ENCODE data around the gene CCND1. TPM values are rescaled to one million over a fixed set of nuclear protein-coding genes. Genes with fewer than 3 reads are reported as not detected.

CCND1 gene
- total RNA-seq, 2 experiments from 2014 or later = 0.44 TPM; not detected in 1

GRCh38 chr11:69645801-69646492 is 5.0 kb downstream of the CCND1 start:
- Histone ChIP-seq H3K9me3 (ENCODE audit: low read length) (no peaks in the 10 kb centered on the region), H2AFZ (ENCODE audit: low read length) (no peak overlapping the region), H3K9me2 (ENCODE audit: insufficient read depth, low read length) (no peaks in the 10 kb centered on the region), H3K79me2 (ENCODE audit: insufficient read depth, low read depth, low read length) (no peaks in the 10 kb centered on the region), H3K4me1 (ENCODE audit: insufficient read depth, low read length, poor library complexity, severe bottlenecking) (no peaks in the 10 kb centered on the region), H3K36me3 (ENCODE audit: insufficient read depth, low read length) (no peaks in the 10 kb centered on the region), H3K27ac (ENCODE audit: low read depth, low read length, poor library complexity, severe bottlenecking) (no peak overlapping the region), H4K20me1 (ENCODE audit: insufficient read depth, low read length) (no peaks in the 10 kb centered on the region), H3K4me2 (ENCODE audit: low read length) (no peak overlapping the region), H3K4me3 (ENCODE audit: low read depth, low read length, poor library complexity, severe bottlenecking) (no peak overlapping the region)
- intact Hi-C loops (cut with micrococcal nuclease; ENCODE audit: unreplicated experiment) = no loop called here
- POLR2A ChIA-PET = no interaction called here
- BruUV-seq (replicated peaks) = no TSS peak
- CTCF ChIA-PET (ENCODE audit: unreplicated experiment) = no interaction called here
- TF ChIP-seq CTCF (conservative IDR thresholded peaks at IDR 0.05; ENCODE audit: low read length) = no peak
- no peak for TF ChIP-seq EZH2phosphoT487 (IDR thresholded peaks at IDR 0.05; ENCODE audit: borderline replicate concordance, low read depth, low read length)
- DNase-seq (ENCODE audit: low spot score) = no peak

- Histone ChIP-seq H3K36me3 (ENCODE audit: insufficient read depth, low read length) (no peaks in the 10 kb centered on the region), H3K9me3 (ENCODE audit: low read length) (no peaks in the 10 kb centered on the region), H2AFZ (ENCODE audit: low read length) (no peak overlapping the region), H3K4me1 (ENCODE audit: insufficient read depth, low read length, poor library complexity, severe bottlenecking) (no peaks in the 10 kb centered on the region), H3K9me2 (ENCODE audit: insufficient read depth, low read length) (no peaks in the 10 kb centered on the region), H3K79me2 (ENCODE audit: insufficient read depth, low read depth, low read length) (no peaks in the 10 kb centered on the region), H3K4me2 (ENCODE audit: low read length) (no peak overlapping the region), H4K20me1 (ENCODE audit: insufficient read depth, low read length) (no peaks in the 10 kb centered on the region), H3K4me3 (ENCODE audit: low read depth, low read length, poor library complexity, severe bottlenecking) (no peak overlapping the region), H3K27ac (ENCODE audit: low read depth, low read length, poor library complexity, severe bottlenecking) (no peak overlapping the region)
- intact Hi-C loops (cut with micrococcal nuclease; ENCODE audit: unreplicated experiment) = no loop called here
- POLR2A ChIA-PET = no interaction called here
- no peak for DNase-seq (ENCODE audit: low spot score)
- BruUV-seq (replicated peaks) = no TSS peak
- no peak for TF ChIP-seq CTCF (conservative IDR thresholded peaks at IDR 0.05; ENCODE audit: low read length)
- TF ChIP-seq EZH2phosphoT487 (IDR thresholded peaks at IDR 0.05; ENCODE audit: borderline replicate concordance, low read depth, low read length) = no peak
- CTCF ChIA-PET (ENCODE audit: unreplicated experiment) = no interaction called here
Observed at GRCh38 chr11:69646493-69647389, 5.8 kb downstream of the CCND1 start.

GRCh38 chr11:69647390-69647748 is 6.4 kb downstream of the CCND1 start:
- H3K4me1 ChIP-seq (ENCODE audit: insufficient read depth, low read length, poor library complexity, severe bottlenecking) = no peaks in the 10 kb centered on the region
- H2AFZ ChIP-seq (ENCODE audit: low read length) = no peak overlapping the region
- no peaks in the 10 kb centered on the region for H4K20me1 ChIP-seq (ENCODE audit: insufficient read depth, low read length)
- BruUV-seq (replicated peaks) = no TSS peak
- no peaks in the 10 kb centered on the region for H3K9me3 ChIP-seq (ENCODE audit: low read length)
- H3K79me2 ChIP-seq (ENCODE audit: insufficient read depth, low read depth, low read length) = no peaks in the 10 kb centered on the region
- DNase-seq (ENCODE audit: low spot score) = no peak
- no peak overlapping the region for H3K4me2 ChIP-seq (ENCODE audit: low read length)
- CTCF ChIA-PET (ENCODE audit: unreplicated experiment) = no interaction called here
- TF ChIP-seq CTCF (conservative IDR thresholded peaks at IDR 0.05; ENCODE audit: low read length) (no peak), EZH2phosphoT487 (IDR thresholded peaks at IDR 0.05; ENCODE audit: borderline replicate concordance, low read depth, low read length) (no peak)
- no peaks in the 10 kb centered on the region for H3K36me3 ChIP-seq (ENCODE audit: insufficient read depth, low read length)
- POLR2A ChIA-PET = no interaction called here
- H3K27ac ChIP-seq (ENCODE audit: low read depth, low read length, poor library complexity, severe bottlenecking) = no peak overlapping the region
- no peaks in the 10 kb centered on the region for H3K9me2 ChIP-seq (ENCODE audit: insufficient read depth, low read length)
- no peak overlapping the region for H3K4me3 ChIP-seq (ENCODE audit: low read depth, low read length, poor library complexity, severe bottlenecking)
- intact Hi-C loops (cut with micrococcal nuclease; ENCODE audit: unreplicated experiment) = no loop called here

Measured in OCI-LY7 (cell line).